HEK293T (cell line): Measurements from ENCODE around the gene GALK2.
"Not testable (repeated sequence)": the region's sequence is repeated elsewhere in the genome, so short reads cannot be mapped to it uniquely, and the experiment has no call there.

Experiments
- CTCF ChIA-PET: fragments of 350-600 bp; formaldehyde crosslinking; extraction: SDS; loops from one replicate; lab custom pipeline; 2021; ENCODE audit warnings: antibody characterized with exemption, inconsistent platforms; lab: Yijun Ruan, JAX
- POLR2A ChIA-PET: fragments of 350-600 bp; formaldehyde crosslinking; extraction: SDS; loops from one replicate; lab custom pipeline; 2020; ENCODE audit warnings: antibody characterized with exemption, inconsistent platforms; lab: Yijun Ruan, JAX
- DNase-seq: peaks from one replicate; pipeline ENCODE4 v3.0.0; 2012; ENCODE audit warnings: mixed read lengths; ENCODE audit errors: extremely low spot score
- ARNT ChIP-seq: fragments of 450-650 bp; IDR thresholded peaks from 2 replicates; pipeline ENCODE4 v1.6.1; 2017; ENCODE audit warnings: mild to moderate bottlenecking
- BHLHE40 ChIP-seq: fragments of 450-650 bp; IDR thresholded peaks from 2 replicates; pipeline ENCODE4 v1.6.1; 2016; ENCODE audit warnings: mild to moderate bottlenecking, moderate library complexity, borderline replicate concordance
- CTBP1 ChIP-seq: fragments of 450-650 bp; IDR thresholded peaks from 2 replicates; pipeline ENCODE4 v1.6.1; 2016; ENCODE audit warnings: borderline replicate concordance
- ELF4 ChIP-seq: fragments of 450-650 bp; IDR thresholded peaks from 2 replicates; pipeline ENCODE4 v1.6.1; 2017; ENCODE audit warnings: antibody characterized with exemption
- FOXA1 ChIP-seq: fragments of 450-650 bp; IDR thresholded peaks from 2 replicates; pipeline ENCODE4 v1.6.1; 2016; ENCODE audit warnings: mild to moderate bottlenecking
- FOXK2 ChIP-seq: fragments of 450-650 bp; IDR thresholded peaks from 2 replicates; pipeline ENCODE4 v1.6.1; 2016; ENCODE audit warnings: mild to moderate bottlenecking
- FOXM1 ChIP-seq: fragments of 450-650 bp; IDR thresholded peaks from 2 replicates; pipeline ENCODE4 v1.6.1; 2017; ENCODE audit warnings: mild to moderate bottlenecking, borderline replicate concordance
- HDGF ChIP-seq: fragments of 450-650 bp; IDR thresholded peaks from 2 replicates; pipeline ENCODE4 v1.6.1; 2017; ENCODE audit warnings: antibody characterized with exemption, borderline replicate concordance
- L3MBTL2 ChIP-seq: fragments of 450-650 bp; conservative IDR thresholded peaks from 2 replicates; pipeline ENCODE4 v1.6.1; 2016; ENCODE audit warnings: mild to moderate bottlenecking
- LEF1 ChIP-seq: fragments of 450-650 bp; IDR thresholded peaks from 2 replicates; pipeline ENCODE4 v1.6.1; 2017; ENCODE audit warnings: mild to moderate bottlenecking, borderline replicate concordance
- NFRKB ChIP-seq: fragments of 450-650 bp; IDR thresholded peaks from 2 replicates; pipeline ENCODE4 v1.6.1; 2016; ENCODE audit warnings: mild to moderate bottlenecking, moderate library complexity
- SP1 ChIP-seq: fragments of 450-650 bp; IDR thresholded peaks from 2 replicates; pipeline ENCODE4 v1.6.1; 2017
- SUZ12 ChIP-seq: fragments of 450-650 bp; IDR thresholded peaks from 2 replicates; pipeline ENCODE4 v1.6.1; 2016; ENCODE audit warnings: mild to moderate bottlenecking
- TARDBP ChIP-seq: fragments of 450-650 bp; IDR thresholded peaks from 2 replicates; pipeline ENCODE4 v1.6.1; 2016
- ZNF384 ChIP-seq: fragments of 450-650 bp; IDR thresholded peaks from 2 replicates; pipeline ENCODE4 v1.6.1; 2016
- TF ChIP-seq, protein P1 (sequence below): fragments of 450-650 bp; IDR thresholded peaks from 2 replicates; pipeline ENCODE4 v1.6.1; 2016

Gene GALK2

DNA sequence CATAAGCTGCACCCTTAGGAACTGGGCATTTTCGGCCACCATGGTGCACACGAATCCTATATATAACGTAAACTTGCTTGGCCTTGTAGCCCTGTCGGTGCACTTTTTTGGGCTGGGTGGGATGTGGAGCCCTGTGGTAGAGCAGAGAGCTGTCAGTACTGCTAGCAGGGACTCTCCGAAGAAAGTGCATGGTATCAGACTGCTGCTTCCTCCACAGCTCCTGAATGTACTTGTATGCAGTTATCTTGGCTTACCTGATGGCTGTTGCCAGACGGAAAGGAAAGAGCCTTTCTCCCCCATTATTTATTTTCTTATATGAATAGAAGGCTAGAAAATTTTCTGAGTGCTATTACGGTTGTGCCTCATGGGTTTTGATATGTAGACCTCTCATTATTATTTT, 8.4 kb downstream of the GALK2 start:
- TF ChIP-seq FOXK2: no peak
- POLR2A ChIA-PET: interaction anchor here (2.1 kb wide), 1 partner anchor 9 kb away, joined by 12 read pairs; the partner anchor contains the start of gene GALK2
- no peak for DNase-seq
- CTCF ChIA-PET: no interaction called here

DNA sequence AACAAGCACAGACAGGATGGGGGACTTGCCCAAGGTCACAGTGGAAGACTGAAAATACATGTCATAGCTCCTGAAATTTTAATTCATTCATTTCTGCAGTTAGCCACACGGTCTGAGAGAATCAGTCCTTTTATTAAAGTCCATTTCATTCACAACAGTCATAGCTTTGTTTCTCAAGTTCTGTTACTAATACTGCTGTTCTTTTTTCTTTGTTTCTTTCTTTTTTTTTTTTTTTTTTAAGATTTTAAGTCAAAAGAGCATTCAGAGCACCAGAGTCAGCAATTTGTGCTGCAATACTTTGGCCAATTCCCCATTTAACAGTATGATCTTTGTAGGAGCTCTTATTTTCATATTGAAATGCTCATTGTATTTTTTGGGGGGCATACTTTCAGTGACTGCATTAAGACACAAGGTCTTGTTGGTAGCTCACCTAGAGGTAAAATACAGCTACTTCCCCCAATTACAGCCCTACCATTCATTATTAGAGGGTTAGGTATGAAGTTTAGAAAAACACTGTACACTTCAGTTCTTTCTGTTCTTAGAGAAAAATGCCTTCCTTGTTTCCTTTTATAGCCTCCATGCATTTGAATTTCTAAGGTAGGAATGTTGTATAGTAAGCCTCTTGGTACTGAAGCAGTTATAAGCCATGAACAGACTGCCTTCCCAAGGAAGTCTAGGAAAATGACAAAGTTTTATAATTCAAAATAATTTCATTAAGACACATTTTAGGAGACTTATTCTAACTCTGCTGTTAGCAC, 9.6 kb downstream of the GALK2 start:
- TF ChIP-seq BHLHE40 (no peak), ZNF384 (no peak), FOXM1 (no peak), SUZ12 (no peak), LEF1 (no peak), ARNT (no peak), ELF4 (no peak), HDGF (no peak), NFRKB (no peak), SP1 (no peak)
- TF ChIP-seq, protein P1, sequence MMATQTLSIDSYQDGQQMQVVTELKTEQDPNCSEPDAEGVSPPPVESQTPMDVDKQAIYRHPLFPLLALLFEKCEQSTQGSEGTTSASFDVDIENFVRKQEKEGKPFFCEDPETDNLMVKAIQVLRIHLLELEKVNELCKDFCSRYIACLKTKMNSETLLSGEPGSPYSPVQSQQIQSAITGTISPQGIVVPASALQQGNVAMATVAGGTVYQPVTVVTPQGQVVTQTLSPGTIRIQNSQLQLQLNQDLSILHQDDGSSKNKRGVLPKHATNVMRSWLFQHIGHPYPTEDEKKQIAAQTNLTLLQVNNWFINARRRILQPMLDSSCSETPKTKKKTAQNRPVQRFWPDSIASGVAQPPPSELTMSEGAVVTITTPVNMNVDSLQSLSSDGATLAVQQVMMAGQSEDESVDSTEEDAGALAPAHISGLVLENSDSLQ: no peak
- ChIA-PET CTCF (interaction anchor here (0.5 to 0.7 kb wide), 2 partner anchors 11 to 365 kb away, joined by 5 to 6 read pairs; no protein-coding TSS in a partner anchor), POLR2A (interaction anchor here (2.1 kb wide), 1 partner anchor 10 kb away, joined by 12 read pairs; the partner anchor contains the start of gene GALK2)
- DNase-seq: no peak

DNA sequence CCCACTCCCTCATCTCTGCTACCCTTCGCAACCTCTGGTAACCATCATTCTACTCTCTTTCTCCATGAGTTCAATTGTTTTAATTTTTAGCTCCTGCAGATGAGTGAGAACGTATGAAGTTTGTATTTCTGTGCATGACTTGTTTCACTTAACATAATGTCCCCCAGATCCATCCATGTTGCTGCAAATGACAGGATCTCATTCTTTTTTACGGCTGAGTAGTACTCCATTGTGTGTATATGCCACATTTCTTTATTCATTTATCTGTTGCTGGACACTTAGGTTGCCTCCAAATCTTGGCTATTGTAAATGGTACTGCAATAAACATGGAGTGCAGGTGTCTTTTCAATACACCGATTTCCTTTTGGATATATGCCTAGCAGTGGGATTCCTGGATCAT, 12.1 kb downstream of the GALK2 start:
- CTCF ChIA-PET: no interaction called here
- TF ChIP-seq LEF1: no peak
- TF ChIP-seq L3MBTL2: no peak
- no peak for TF ChIP-seq NFRKB
- TF ChIP-seq FOXK2: no peak
- no peak for TF ChIP-seq ZNF384
- POLR2A ChIA-PET: no interaction called here
- DNase-seq: no peak

DNA sequence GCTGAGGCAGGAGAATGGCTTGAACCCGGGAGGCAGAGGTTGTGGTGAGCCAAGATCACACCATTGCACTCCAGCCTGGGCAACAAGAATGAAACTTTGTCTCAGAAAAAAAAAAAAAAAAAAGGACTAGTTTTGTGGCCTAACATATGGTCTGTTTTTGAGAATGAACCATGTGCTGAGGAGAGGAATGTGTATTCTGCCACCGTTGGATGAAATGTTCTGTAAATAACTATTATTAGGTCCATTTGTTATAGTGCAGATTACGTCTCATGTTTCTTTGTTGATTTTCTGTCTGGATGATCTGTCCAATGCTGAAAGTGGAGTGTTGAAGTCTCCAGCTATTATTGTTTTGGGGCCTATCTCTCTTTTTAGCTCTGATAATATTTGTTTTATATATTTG, 13.7 kb downstream of the GALK2 start:
- CTCF ChIA-PET: interaction anchor here (0.6 kb wide), 1 partner anchor 820 kb away, joined by 3 read pairs; no protein-coding TSS in a partner anchor
- POLR2A ChIA-PET, DNase-seq: not testable (repeated sequence)

DNA sequence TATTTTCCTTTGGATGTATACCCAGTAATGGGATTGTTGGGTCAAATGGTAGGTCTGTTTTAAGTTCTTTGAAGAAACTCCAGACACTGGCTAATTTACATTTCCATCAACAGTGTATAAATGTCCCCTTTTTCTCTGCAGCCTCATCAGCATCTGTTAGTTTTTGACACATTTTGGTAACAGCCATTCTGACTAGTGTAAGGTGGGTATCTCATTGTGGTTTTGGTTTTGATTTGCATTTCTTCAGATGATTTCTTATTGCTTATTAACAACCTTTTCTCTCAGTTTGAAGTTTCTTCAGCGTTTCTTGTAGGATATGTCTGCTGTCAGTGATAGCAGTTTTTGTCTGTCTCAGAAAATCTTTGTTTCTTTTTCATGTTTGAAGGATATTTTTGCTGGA, 15.4 kb downstream of the GALK2 start:
- POLR2A ChIA-PET: no interaction called here

DNA sequence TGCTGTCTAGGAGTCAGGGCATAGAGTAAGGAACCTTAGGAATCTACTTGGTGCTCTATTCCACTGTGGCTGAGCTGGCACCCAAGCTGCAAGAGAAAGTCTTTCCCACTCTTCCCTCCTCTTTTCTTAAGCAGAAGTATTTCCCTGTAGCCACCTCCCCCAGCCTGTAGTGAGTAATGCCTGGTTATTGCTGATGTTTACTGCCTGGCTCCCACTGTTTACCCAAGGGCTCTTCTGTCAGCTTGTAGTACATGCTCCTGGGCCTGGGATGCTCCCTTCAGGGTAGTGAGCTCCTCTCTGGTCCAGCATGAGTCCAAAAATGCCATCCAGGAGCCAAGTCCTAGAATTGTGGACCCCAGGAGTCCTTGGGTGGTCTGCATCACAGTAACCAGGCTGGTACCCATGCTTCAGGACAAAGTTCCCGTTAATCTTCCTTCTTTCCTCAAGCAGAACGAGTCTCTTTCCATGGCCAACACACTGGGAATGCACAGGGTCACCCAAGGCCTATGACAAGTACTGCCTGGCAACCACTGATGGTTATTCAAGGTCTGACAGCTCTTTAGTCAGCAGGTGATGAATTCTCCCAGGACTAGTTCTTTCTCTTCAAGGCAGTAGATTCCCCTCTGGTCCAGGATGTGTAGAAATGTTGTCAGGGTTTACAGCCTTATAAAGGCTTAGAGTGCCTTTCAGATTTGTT, 17.6 kb downstream of the GALK2 start:
- no peak for TF ChIP-seq CTBP1
- no peak for DNase-seq
- POLR2A ChIA-PET: no interaction called here
- CTCF ChIA-PET: interaction anchor here (0.6 kb wide), 1 partner anchor 1165 kb away, joined by 5 read pairs; no protein-coding TSS in a partner anchor

More for the DNA sequence above, 15.4 kb downstream of the GALK2 start:
- no peak for DNase-seq
- TF ChIP-seq NFRKB: no peak
- no peak for TF ChIP-seq LEF1
- TF ChIP-seq, protein P1: no peak
- TF ChIP-seq ELF4: no peak
- TF ChIP-seq ARNT: no peak
- no peak for TF ChIP-seq FOXM1
- no peak for TF ChIP-seq SP1
- no peak for TF ChIP-seq TARDBP
- no peak for TF ChIP-seq L3MBTL2
- TF ChIP-seq HDGF: no peak
- no peak for TF ChIP-seq BHLHE40
- no peak for TF ChIP-seq ZNF384
- CTCF ChIA-PET: no interaction called here

DNA sequence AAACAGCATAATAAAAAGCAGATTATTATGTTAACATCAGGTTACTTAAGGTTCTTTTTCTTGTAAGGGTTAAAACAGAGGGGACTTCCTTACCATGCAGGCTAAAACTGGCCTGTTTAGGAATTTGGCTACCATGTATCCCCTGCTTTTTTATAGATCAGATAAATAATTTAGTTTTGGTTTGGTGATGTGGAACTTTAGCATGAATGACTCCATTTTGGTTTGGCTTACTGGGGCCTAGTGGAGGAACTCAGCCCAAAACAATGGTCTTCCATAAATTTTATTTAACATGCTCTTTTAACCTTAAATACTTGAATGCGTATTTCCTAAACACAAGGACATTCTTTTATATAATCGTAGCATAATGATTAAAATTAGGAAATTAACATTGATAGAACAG, 18.9 kb downstream of the GALK2 start:
- DNase-seq: no peak
- ChIA-PET POLR2A (no interaction called here), CTCF (no interaction called here)
- TF ChIP-seq L3MBTL2 (no peak), TARDBP (no peak), CTBP1 (no peak), HDGF (no peak), FOXM1 (no peak), SUZ12 (no peak), ARNT (no peak), ZNF384 (no peak), SP1 (no peak), ELF4 (no peak), LEF1 (no peak), NFRKB (no peak), BHLHE40 (no peak), FOXA1 (no peak), FOXK2 (no peak)
- TF ChIP-seq, protein P1: no peak
